Stomach smooth muscle (tissue), 2 donors: ENCODE measurements around the gene CTXN2.

Experiments used
- H3K27ac ChIP-seq: one replicate; pipeline ENCODE4 v1.7.0; 2013; ENCODE audit warnings: mild to moderate bottlenecking, low read length, inconsistent platforms
- H3K27me3 ChIP-seq, 2 donors: one replicate each; pipeline ENCODE4 v1.7.0; 2013; ENCODE audit warnings: low read length in 2 of 2; ENCODE audit not compliant: insufficient read depth in 2 of 2, control insufficient read depth in 1 of 2
- H3K36me3 ChIP-seq, 2 donors: one replicate each; pipeline ENCODE4 v1.7.0; 2013; ENCODE audit warnings: low read length in 2 of 2; ENCODE audit not compliant: control insufficient read depth in 2 of 2, insufficient read depth in 2 of 2
- H3K4me1 ChIP-seq: one replicate; pipeline ENCODE4 v1.7.0; 2013; ENCODE audit warnings: low read length; ENCODE audit not compliant: control insufficient read depth, insufficient read depth
- H3K4me3 ChIP-seq, 2 donors: one replicate each; pipeline ENCODE4 v1.7.0; 2013; ENCODE audit warnings: low read length in 2 of 2
- H3K9ac ChIP-seq, 2 donors: one replicate each; pipeline ENCODE4 v1.7.0; 2013; ENCODE audit warnings: low read length in 2 of 2, mild to moderate bottlenecking in 1 of 2
- H3K9me3 ChIP-seq, 2 donors: one replicate each; pipeline ENCODE4 v1.7.0; 2013; ENCODE audit warnings: low read length in 2 of 2; ENCODE audit not compliant: control insufficient read depth in 2 of 2
- donor health status: healthy.
- donor health status: Pancreatic carcinoma.

The CTXN2 gene

DNA sequence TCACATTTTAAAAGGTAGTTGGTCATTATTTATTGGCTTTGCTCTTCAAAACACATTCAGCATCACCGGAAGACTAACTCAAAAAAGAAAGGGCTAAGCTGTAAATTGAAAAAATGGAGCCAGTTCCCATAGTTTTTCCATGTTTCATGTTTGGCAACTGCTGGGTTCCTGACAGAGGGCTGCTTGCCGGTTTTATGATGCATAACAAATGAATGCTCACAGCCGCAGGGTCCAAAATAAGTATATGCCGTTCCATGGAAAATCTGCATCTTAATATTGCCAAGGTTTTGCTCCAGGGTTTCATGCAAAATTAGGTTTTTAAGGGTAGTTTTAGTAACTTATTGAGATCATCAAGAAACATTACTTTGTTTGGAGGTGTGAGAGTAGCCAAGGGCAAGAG is 30.4 kb downstream of the CTXN2 start:
- Histone ChIP-seq H3K4me3 (no peak overlapping the region), H3K27ac (no peak overlapping the region), H3K36me3 (no peaks in the 10 kb centered on the region), H3K4me1 (no peaks in the 10 kb centered on the region), H3K9ac (no peak overlapping the region), H3K27me3 (no peaks in the 10 kb centered on the region), H3K9me3 (no peaks in the 10 kb centered on the region)

DNA sequence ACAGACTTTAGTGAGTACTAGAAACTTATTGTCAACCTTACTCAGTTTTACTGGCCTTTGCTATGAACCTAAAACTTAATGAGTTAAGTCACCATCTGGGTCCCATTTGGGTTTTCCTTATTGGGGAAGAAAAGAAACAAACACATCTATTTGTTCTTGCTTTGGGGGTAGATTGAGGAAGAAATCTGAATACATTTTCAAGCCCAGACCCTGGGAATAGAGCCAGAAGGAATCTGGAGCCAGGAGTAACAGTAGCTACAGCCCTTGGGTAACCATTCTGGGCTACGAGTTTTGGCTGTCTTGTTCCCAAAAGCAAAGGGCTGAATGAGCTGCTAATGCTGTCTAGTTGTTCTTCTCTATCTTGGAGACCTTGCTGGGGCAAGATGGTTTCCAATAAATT is 31.2 kb downstream of the CTXN2 start:
- no peaks in the 10 kb centered on the region for H3K27me3 ChIP-seq
- H3K27ac ChIP-seq = no peak overlapping the region
- no peaks in the 10 kb centered on the region for H3K4me1 ChIP-seq
- no peak overlapping the region for H3K9ac ChIP-seq
- H3K4me3 ChIP-seq = no peak overlapping the region
- no peaks in the 10 kb centered on the region for H3K36me3 ChIP-seq
- H3K9me3 ChIP-seq = no peaks in the 10 kb centered on the region

DNA sequence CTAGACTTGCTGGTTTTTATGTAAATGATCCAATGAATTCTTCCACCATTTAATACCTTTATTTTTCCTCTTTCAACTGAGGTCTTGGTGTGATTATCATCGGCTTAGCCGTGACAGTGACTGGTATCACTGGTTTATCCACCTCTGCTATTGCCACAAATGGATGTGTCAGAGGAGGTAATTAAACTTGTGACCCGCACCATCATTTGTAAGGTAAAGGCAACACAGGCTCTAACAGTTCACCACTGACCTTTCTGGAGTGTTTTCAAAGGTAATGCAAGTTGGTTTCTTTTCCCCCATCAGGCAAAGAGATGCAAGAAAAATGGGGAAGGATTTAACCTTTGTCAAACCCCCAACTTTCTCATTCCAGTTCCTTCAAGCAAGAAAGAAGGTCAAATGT is 34.3 kb downstream of the CTXN2 start:
- no peaks in the 10 kb centered on the region for H3K27me3 ChIP-seq
- no peak overlapping the region for H3K9ac ChIP-seq
- no peak overlapping the region for H3K27ac ChIP-seq
- no peaks in the 10 kb centered on the region for H3K4me1 ChIP-seq
- H3K36me3 ChIP-seq = no peaks in the 10 kb centered on the region
- peak overlapping the region in 1 of 2 donors; percentile 21 for H3K4me3 ChIP-seq
- H3K9me3 ChIP-seq = no peaks in the 10 kb centered on the region

DNA sequence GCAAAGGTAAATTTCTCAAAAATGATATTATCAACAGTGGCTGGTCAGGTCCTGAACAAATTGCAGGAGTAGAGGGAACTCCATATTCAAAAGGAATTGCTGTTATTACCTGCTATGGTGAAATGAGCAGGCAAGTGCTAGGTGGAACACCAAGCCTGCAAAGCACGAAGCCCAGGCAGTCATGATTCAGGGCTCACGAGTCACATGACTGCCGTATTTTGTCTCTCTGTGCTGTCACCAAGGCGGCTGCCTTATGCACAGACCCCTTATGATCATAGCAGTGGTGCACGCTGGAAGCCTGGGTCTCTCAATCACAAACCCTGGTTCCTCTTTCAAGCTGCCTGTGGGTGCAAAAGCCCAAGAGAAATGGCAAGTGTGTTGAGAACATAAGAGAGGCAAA is 39.0 kb downstream of the CTXN2 start:
- H3K9ac ChIP-seq = no peak overlapping the region

DNA sequence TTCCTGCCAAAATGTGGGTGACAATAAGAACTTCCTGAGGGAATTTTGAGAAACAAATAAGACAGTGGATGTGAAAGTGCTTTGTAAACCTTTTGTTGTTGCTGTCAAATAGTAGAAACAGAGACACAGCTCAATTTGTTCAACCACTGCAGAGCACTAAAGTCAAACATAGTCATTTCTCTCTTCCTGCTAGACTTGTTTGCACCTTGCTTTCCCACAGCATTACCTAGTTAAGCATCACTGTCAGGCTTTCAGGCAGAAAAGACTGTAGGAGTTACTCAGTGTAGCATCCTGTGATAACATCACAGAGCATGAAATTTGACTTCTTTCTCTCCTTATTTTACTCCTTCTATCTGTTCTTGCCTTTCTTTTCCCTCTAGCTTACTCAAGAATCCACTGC is 41.8 kb downstream of the CTXN2 start:
- Histone ChIP-seq H3K9me3 (no peaks in the 10 kb centered on the region), H3K27me3 (no peaks in the 10 kb centered on the region), H3K4me1 (no peaks in the 10 kb centered on the region), H3K4me3 (no peak overlapping the region), H3K27ac (no peak overlapping the region), H3K36me3 (no peaks in the 10 kb centered on the region), H3K9ac (no peak overlapping the region)

More for the DNA sequence above, 39.0 kb downstream of the CTXN2 start:
- Histone ChIP-seq H3K4me1 (no peaks in the 10 kb centered on the region), H3K27me3 (no peaks in the 10 kb centered on the region), H3K36me3 (no peaks in the 10 kb centered on the region), H3K9me3 (no peaks in the 10 kb centered on the region), H3K4me3 (no peak overlapping the region), H3K27ac (no peak overlapping the region)

DNA sequence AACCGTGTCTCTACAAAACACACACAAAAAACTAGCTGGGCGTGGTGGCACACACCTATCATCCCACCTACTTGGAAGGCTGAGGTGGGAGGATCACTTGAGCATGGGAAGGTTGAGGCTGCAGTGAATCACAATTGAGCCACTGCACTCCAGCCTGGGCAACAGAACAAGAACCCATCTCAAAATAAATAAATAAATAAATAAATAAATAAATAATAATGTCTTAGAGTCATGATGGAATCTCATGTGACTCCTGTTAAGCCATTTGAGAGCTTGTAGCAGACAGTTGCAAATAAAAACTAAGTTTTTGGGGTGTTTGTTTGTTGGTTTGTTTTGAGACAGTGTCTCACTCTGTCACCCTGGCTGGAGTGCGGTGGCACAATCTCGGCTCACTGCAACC is 47.9 kb downstream of the CTXN2 start:
- Histone ChIP-seq H3K4me3 (no peak overlapping the region), H3K4me1 (no peaks in the 10 kb centered on the region), H3K9ac (no peak overlapping the region), H3K36me3 (no peaks in the 10 kb centered on the region), H3K27me3 (no peaks in the 10 kb centered on the region), H3K9me3 (no peaks in the 10 kb centered on the region), H3K27ac (no peak overlapping the region)

DNA sequence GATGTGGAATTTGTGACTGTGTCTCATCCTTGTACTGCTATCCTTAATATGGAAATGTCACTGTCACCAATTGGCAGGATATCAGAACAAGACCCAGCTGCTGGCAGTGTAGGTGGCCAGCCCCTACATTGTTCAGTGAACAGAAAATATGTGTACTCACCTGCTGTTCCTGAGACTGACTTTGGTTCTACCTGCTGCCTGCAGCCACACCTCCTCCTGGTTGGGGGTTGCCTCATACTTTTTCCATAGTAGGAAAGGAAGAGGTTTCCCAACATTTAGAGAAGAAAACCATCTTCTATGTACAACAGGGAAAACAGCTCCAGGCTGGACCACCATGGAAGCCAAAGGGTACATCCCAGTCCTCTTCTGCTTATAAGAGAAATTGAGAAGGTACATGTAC is 50.5 kb downstream of the CTXN2 start:
- no peaks in the 10 kb centered on the region for H3K27me3 ChIP-seq
- no peaks in the 10 kb centered on the region for H3K9me3 ChIP-seq
- H3K4me1 ChIP-seq = no peaks in the 10 kb centered on the region
- no peak overlapping the region for H3K4me3 ChIP-seq
- H3K9ac ChIP-seq = no peak overlapping the region
- no peaks in the 10 kb centered on the region for H3K36me3 ChIP-seq
- no peak overlapping the region for H3K27ac ChIP-seq

DNA sequence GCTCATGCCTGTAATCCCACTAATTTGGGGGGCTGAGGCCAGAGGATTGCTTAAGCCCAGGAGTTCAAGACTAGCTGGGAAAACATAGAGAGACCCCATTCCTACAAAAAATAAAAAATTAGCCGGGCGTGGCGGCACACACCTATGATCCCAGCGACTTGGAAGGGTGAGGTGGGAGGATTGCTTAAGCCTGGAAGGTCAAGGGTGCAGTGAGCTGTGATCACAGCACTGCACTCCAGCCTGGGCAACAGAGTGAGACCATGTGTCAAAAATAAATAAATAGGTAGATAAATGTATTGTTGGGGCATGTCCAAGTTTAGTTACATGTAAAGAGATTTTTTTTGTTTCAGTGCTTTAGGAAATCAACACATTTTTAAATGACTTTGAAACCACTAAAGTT is 51.1 kb downstream of the CTXN2 start:
- no peaks in the 10 kb centered on the region for H3K27me3 ChIP-seq
- no peak overlapping the region for H3K27ac ChIP-seq
- H3K9me3 ChIP-seq = no peaks in the 10 kb centered on the region
- no peak overlapping the region for H3K4me3 ChIP-seq
- no peaks in the 10 kb centered on the region for H3K4me1 ChIP-seq
- H3K36me3 ChIP-seq = no peaks in the 10 kb centered on the region
- H3K9ac ChIP-seq = no peak overlapping the region

DNA sequence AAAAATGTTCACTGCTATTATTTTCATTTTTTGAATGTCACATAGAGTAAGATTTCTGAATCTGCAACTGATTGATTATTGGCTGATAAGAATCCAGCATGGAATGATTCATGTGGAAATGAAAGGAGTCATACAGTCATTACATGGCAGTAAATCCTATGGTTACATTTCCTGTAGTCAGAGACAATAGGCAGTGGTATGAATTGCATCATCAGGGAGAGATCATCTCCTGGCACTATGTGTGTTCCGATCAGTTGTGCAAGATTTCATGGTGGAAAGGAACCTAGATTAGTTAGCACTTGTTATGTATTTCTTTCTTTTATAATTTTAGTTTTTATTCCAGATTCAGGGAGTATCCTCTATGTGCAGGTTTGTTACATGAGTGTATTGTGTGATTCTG is 53.5 kb downstream of the CTXN2 start:
- H3K27me3 ChIP-seq = no peaks in the 10 kb centered on the region
- no peaks in the 10 kb centered on the region for H3K9me3 ChIP-seq
- H3K4me1 ChIP-seq = no peaks in the 10 kb centered on the region
- no peak overlapping the region for H3K27ac ChIP-seq
- no peak overlapping the region for H3K9ac ChIP-seq
- H3K36me3 ChIP-seq = no peaks in the 10 kb centered on the region
- H3K4me3 ChIP-seq = no peak overlapping the region

DNA sequence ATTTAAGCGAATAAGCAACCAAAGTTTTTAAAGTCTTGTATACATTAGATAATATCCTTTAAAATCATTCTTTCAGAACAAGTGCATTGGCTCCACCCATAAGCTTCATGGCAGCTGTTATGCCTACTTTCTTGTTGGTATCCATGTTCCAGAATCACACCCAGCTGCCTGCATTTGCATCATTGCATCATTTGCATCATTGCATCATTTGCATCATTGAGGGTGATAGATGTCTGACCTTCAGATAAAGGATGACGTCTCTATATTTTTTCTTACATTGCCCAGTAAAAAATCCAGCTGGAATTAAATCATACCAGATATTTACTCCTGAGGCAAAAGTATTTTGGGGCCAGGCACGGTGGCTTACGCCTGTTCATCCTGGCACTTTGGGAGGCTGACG is 56.9 kb downstream of the CTXN2 start:
- Histone ChIP-seq H3K4me3 (no peak overlapping the region), H3K27me3 (no peaks in the 10 kb centered on the region), H3K27ac (no peak overlapping the region), H3K9me3 (no peaks in the 10 kb centered on the region), H3K4me1 (no peaks in the 10 kb centered on the region), H3K9ac (no peak overlapping the region), H3K36me3 (no peaks in the 10 kb centered on the region)

DNA sequence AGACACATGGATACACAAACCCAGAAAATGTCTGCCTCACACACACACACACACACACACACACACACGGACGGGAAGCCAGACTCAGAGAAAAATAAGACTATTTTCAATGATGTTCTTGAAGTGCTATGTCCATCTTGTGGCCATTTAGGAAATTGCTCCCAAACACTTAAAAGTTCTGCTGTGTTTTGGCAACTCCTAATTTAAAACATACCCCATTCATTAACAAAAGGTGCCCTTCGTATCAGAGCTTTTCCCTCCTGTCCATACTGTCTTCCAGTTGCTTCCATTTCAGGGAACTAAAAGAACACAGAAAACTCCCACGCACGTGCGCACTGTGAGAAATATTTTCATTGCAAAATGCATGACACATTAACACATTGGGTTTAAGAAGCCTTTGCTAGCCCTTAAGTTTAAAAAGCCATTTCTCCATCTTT is 59.2 kb downstream of the CTXN2 start:
- Histone ChIP-seq H3K27ac (no peak overlapping the region), H3K4me1 (no peaks in the 10 kb centered on the region), H3K36me3 (no peaks in the 10 kb centered on the region), H3K27me3 (no peaks in the 10 kb centered on the region), H3K9me3 (no peaks in the 10 kb centered on the region), H3K4me3 (no peak overlapping the region), H3K9ac (no peak overlapping the region)

DNA sequence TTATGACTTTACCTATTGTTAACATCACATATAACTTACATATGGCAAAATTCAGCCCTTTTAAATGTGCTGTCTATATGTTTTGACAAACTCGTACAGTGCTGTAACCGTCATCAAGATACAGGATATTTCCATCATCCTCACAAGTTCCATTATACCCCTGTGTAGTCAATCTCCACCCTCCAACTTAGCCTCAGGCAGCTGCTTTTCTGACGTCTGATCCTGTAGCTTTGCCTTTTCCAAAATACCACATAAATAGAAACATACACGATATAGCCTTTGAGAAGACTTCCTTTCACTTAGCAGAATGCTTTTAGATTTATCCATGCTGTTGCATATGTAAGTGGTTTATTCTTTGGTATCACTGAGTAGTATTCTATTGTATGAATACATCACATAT is 61.7 kb downstream of the CTXN2 start:
- Histone ChIP-seq H3K4me1 (no peaks in the 10 kb centered on the region), H3K4me3 (no peak overlapping the region), H3K9me3 (no peaks in the 10 kb centered on the region), H3K27ac (no peak overlapping the region), H3K27me3 (no peaks in the 10 kb centered on the region), H3K9ac (no peak overlapping the region), H3K36me3 (no peaks in the 10 kb centered on the region)
